ENCODE results near the gene B3GNT8.
A peak's percentile ranks its signal among the peaks of the same experiment; 100 is the strongest.
"Not testable (repeated sequence)": the region's sequence is repeated elsewhere in the genome, so short reads cannot be mapped to it uniquely, and the experiment has no call there.

The B3GNT8 gene

GRCh38 chr19:41414461-41414860 lies 12.7 kb downstream of the B3GNT8 start:
- no peak for FAIRE-seq

- no peak for FAIRE-seq
Measured at GRCh38 chr19:41413947-41414346, 13.2 kb downstream of the B3GNT8 start.

- no peak for FAIRE-seq
Measured at GRCh38 chr19:41412953-41413352, 14.2 kb downstream of the B3GNT8 start.

GRCh38 chr19:41411968-41412265 lies 15.3 kb downstream of the B3GNT8 start:
- FAIRE-seq: no peak

GRCh38 chr19:41411100-41411967 lies 15.8 kb downstream of the B3GNT8 start:
- no peak for FAIRE-seq

GRCh38 chr19:41410336-41411054 lies 16.7 kb downstream of the B3GNT8 start:
- no peak for FAIRE-seq

GRCh38 chr19:41409288-41409687 lies 17.9 kb downstream of the B3GNT8 start:
- no peak for FAIRE-seq

- FAIRE-seq: not testable (repeated sequence)
Measured at GRCh38 chr19:41408846-41409245, 18.3 kb downstream of the B3GNT8 start.

GRCh38 chr19:41408256-41408655 lies 18.9 kb downstream of the B3GNT8 start:
- no peak for FAIRE-seq

GRCh38 chr19:41407271-41407670 lies 19.9 kb downstream of the B3GNT8 start:
- no peak for FAIRE-seq

- FAIRE-seq: no peak
Measured at GRCh38 chr19:41405776-41406175, 21.4 kb downstream of the B3GNT8 start.

- FAIRE-seq: no peak
Measured at GRCh38 chr19:41403181-41403970, 23.8 kb downstream of the B3GNT8 start.

- FAIRE-seq: no peak
Measured at GRCh38 chr19:41402010-41402409, 25.2 kb downstream of the B3GNT8 start.

- no peak for FAIRE-seq
Measured at GRCh38 chr19:41401483-41401882, 25.7 kb downstream of the B3GNT8 start.

- no peak for FAIRE-seq
Measured at GRCh38 chr19:41399525-41399924, 27.6 kb downstream of the B3GNT8 start.

GRCh38 chr19:41399091-41399490 lies 28.1 kb downstream of the B3GNT8 start:
- FAIRE-seq: no peak

GRCh38 chr19:41398598-41398997 lies 28.6 kb downstream of the B3GNT8 start:
- FAIRE-seq: no peak

GRCh38 chr19:41398050-41398418 lies 29.1 kb downstream of the B3GNT8 start:
- FAIRE-seq: no peak

GRCh38 chr19:41397086-41398049 lies 29.8 kb downstream of the B3GNT8 start, which contains the start of the genes BCKDHA and EXOSC5:
Gene BCKDHA (plus strand): TSS chr19:41397818. CDS start chr19:41397828, 10 bp downstream.
Gene EXOSC5 (minus strand): TSS chr19:41397359. CDS start chr19:41397328, 31 bp downstream.
- peak; percentile 74 for FAIRE-seq

- no peak for FAIRE-seq
Measured at GRCh38 chr19:41395355-41395754, 31.8 kb downstream of the B3GNT8 start.

GRCh38 chr19:41392775-41393174 lies 34.4 kb downstream of the B3GNT8 start:
- FAIRE-seq: no peak

GRCh38 chr19:41391618-41392017 lies 35.6 kb downstream of the B3GNT8 start:
- FAIRE-seq: no peak
